ENCODE measurements around the gene C1QL4.
"Not testable (repeated sequence)": the region's sequence is repeated elsewhere in the genome, so short reads cannot be mapped to it uniquely, and the experiment has no call there.

C1QL4 gene

GRCh38 chr12:49287876-49288275 lies 49.1 kb downstream of the C1QL4 start:
- FAIRE-seq (no peak), DNase-seq (ENCODE audit: extremely low spot score, insufficient read length, low read depth) (no peak)

- DNase-seq (ENCODE audit: extremely low spot score, insufficient read length, low read depth): no peak
- FAIRE-seq: no peak
Observed at GRCh38 chr12:49284672-49285071, 52.3 kb downstream of the C1QL4 start.

- DNase-seq (ENCODE audit: extremely low spot score, insufficient read length, low read depth): no peak
- FAIRE-seq: no peak
Observed at GRCh38 chr12:49283541-49284429, 53.2 kb downstream of the C1QL4 start.

- not testable (repeated sequence) for FAIRE-seq; DNase-seq (ENCODE audit: extremely low spot score, insufficient read length, low read depth)
Observed at GRCh38 chr12:49282740-49283375, 54.1 kb downstream of the C1QL4 start.

Data from GM18507 (cell line).